ENCODE data around the gene SUGP2. TPM values are rescaled to one million over a fixed set of nuclear protein-coding genes. Genes with fewer than 3 reads are reported as not detected.

SUGP2 gene
- polyA plus RNA-seq, 2 donors: 22.8 to 46.7 TPM

DNA sequence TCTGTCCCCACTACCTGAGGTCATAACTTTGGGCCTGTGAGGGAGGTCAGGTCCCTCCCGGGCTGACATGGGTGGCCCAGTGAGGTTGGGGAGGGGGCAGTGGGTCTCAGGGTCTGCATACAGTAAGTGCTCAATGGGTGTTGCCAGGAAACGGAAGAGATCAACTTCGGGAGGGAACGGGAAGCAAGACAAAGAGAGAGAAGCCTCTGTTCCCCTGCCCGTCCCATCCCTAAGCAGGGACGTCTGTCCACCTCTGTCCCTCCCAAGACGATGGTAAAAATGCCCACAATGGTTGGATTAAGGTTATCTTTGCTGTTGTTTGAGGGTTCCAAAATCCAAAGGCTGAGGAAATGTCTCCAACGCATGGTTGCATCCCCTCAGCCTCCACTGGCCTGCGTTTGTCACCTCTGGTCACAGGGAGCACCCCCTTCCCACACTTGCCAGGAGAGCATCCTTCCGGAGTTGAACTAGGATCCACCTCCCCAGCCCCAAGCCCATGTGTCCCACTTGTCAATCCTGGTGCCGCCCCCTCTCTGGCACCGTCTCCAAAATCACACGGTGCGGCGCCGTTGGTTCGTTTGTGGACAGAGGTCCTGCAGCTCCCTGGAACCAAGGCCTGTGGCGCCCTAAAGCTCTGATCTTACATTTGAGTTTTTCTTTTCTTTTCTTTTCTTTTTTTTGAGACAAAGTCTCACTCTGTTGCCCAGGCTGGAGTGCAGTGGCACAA lies 91.5 kb downstream of the SUGP2 start:
- Histone ChIP-seq H3K4me3 (ENCODE audit: low read depth in 1 of 2, low read length in 2 of 2) (no peak overlapping the region), H3K27ac (ENCODE audit: low read depth in 2 of 2, low read length in 1 of 2) (no peak overlapping the region)
- 58 to 68% methylated on average over 18 of the region's 18 CpGs for WGBS, 2 donors

More for the DNA sequence above, 91.5 kb downstream of the SUGP2 start:
- Histone ChIP-seq H3K27me3 (ENCODE audit: control insufficient read depth in 1 of 2, insufficient read depth in 2 of 2, low read length in 2 of 2) (no peaks in the 10 kb centered on the region), H3K4me1 (ENCODE audit: control insufficient read depth in 2 of 2, insufficient read depth in 2 of 2, low read length in 1 of 2) (peaks cover 0 to 2% of the 10 kb centered on the region in 2 donors), H3K9me3 (ENCODE audit: control insufficient read depth in 2 of 2, insufficient read depth in 1 of 2, low read depth in 1 of 2, low read length in 1 of 2) (no peaks in the 10 kb centered on the region), H3K36me3 (ENCODE audit: control insufficient read depth in 2 of 2, insufficient read depth in 2 of 2, low read length in 1 of 2) (no peaks in the 10 kb centered on the region)

Other genes with a start within 250 kb of the SUGP2 start
- 1 to 10 TPM in 1 of 2 donors, under 1 TPM in 1; 0.71 to 4.0 TPM for gene COMP, start 242.2 kb downstream of the SUGP2 start, polyA plus RNA-seq
- 10 to 100 TPM; 28.1 to 41.7 TPM for gene UPF1, start 201.6 kb downstream of the SUGP2 start, polyA plus RNA-seq
- gene CERS1, start 137.4 kb downstream of the SUGP2 start, polyA plus RNA-seq: under 1 TPM; 0.08 to 0.12 TPM
- gene COPE, start 114.1 kb downstream of the SUGP2 start, polyA plus RNA-seq: 100 to 1,000 TPM; 192 to 214 TPM
- 10 to 100 TPM; 39.4 to 52.4 TPM for gene DDX49, start 113.8 kb downstream of the SUGP2 start, polyA plus RNA-seq
- gene HOMER3, start 92.3 kb downstream of the SUGP2 start, polyA plus RNA-seq: 10 to 100 TPM in 1 of 2 donors, 1 to 10 TPM in 1; 8.9 to 12.6 TPM
- 10 to 100 TPM; 18.2 to 22.1 TPM for gene ARMC6, start 86 bp upstream of the SUGP2 start, polyA plus RNA-seq
- gene SLC25A42, start 30.5 kb upstream of the SUGP2 start, polyA plus RNA-seq: 1 to 10 TPM; 4.1 to 4.2 TPM
- gene TMEM161A, start 105.0 kb upstream of the SUGP2 start, polyA plus RNA-seq: 10 to 100 TPM; 17.6 to 19.1 TPM
- gene MEF2B, start 136.7 kb upstream of the SUGP2 start, polyA plus RNA-seq: under 1 TPM; 0.31 to 0.63 TPM
- 10 to 100 TPM; 18.3 to 22.8 TPM for gene BORCS8, start 158.6 kb upstream of the SUGP2 start, polyA plus RNA-seq
- 10 to 100 TPM; 73.6 to 94.1 TPM for gene RFXANK, start 158.7 kb upstream of the SUGP2 start, polyA plus RNA-seq
- 10 to 100 TPM; 20.1 to 21.9 TPM for gene NR2C2AP, start 169.9 kb upstream of the SUGP2 start, polyA plus RNA-seq
- gene NCAN, start 178.4 kb upstream of the SUGP2 start, polyA plus RNA-seq: under 1 TPM; 0.01 to 0.02 TPM
- under 1 TPM; 0.04 to 0.20 TPM for gene TM6SF2, start 239.8 kb upstream of the SUGP2 start, polyA plus RNA-seq

All from esophagus (tissue), 2 donors.